Adrenal gland (tissue), 5 donors: ENCODE data around the gene CA5A.
A peak's percentile ranks its signal among the peaks of the same experiment; 100 is the strongest.

ENCODE experiments used
- POLR2A ChIP-seq, 2 donors: fragments of 450-650 bp; IDR thresholded peaks; one replicate each; pipeline ENCODE4 v1.6.1; 2017; ENCODE audit warnings: antibody characterized with exemption in 2 of 2, mild to moderate bottlenecking in 2 of 2, moderate library complexity in 1 of 2
- TF ChIP-seq, protein P1 (sequence below), 6 experiments: fragments of 450-650 bp in 4 of 6; fragments of 200-600 bp in 2 of 6; sonication (generic) in 1 of 6; IDR thresholded peaks; 1 replicate in 5 of 6; 2 replicates in 1 of 6; pipeline versions ENCODE4 v1.5.1 to v1.8.0; 2016 to 2021; ENCODE audit warnings: antibody characterized with exemption in 6 of 6, mild to moderate bottlenecking in 2 of 6, moderate library complexity in 1 of 6
- donor health status: DM: no; HTN: no; CAD: no.

- no peak for TF ChIP-seq POLR2A (IDR thresholded peaks at IDR 0.05)
- TF ChIP-seq, protein P1, sequence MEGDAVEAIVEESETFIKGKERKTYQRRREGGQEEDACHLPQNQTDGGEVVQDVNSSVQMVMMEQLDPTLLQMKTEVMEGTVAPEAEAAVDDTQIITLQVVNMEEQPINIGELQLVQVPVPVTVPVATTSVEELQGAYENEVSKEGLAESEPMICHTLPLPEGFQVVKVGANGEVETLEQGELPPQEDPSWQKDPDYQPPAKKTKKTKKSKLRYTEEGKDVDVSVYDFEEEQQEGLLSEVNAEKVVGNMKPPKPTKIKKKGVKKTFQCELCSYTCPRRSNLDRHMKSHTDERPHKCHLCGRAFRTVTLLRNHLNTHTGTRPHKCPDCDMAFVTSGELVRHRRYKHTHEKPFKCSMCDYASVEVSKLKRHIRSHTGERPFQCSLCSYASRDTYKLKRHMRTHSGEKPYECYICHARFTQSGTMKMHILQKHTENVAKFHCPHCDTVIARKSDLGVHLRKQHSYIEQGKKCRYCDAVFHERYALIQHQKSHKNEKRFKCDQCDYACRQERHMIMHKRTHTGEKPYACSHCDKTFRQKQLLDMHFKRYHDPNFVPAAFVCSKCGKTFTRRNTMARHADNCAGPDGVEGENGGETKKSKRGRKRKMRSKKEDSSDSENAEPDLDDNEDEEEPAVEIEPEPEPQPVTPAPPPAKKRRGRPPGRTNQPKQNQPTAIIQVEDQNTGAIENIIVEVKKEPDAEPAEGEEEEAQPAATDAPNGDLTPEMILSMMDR (IDR thresholded peaks at IDR 0.05), result peak in 2 of 6 experiments; percentile 19 to 23
Measured at GRCh38 chr16:87877942-87878507, 58.3 kb downstream of the CA5A start.
